K562 treated with DMSO at 1 percent for 12 hours (cell line): Measurements from ENCODE around the gene FKBP4. TPM values are rescaled to one million over a fixed set of nuclear protein-coding genes. Genes with fewer than 3 reads are reported as not detected.

Source experiments
- total RNA-seq: library from RNA; unstranded; fragments of 300-600 nt; gene quantifications from 2 replicates; pipeline ENCODE4 v1.2.3, GENCODE V29; 2022; ENCODE audit not compliant: insufficient read depth

FKBP4 gene
- 24.7 and 33.2 TPM in 2 replicates for total RNA-seq

GRCh38 chr12:2794736-2795289 lies at the start of gene FKBP4:
TSS of gene FKBP4 (plus strand) at chr12:2794970. CDS start at chr12:2795140, 170 bp downstream.

GRCh38 chr12:2812290-2813213 lies 17.8 kb downstream of the FKBP4 start, which contains the start of gene ITFG2:
TSS of gene ITFG2 (plus strand) at chr12:2812668. CDS start at chr12:2812761, 93 bp downstream.

DNA sequence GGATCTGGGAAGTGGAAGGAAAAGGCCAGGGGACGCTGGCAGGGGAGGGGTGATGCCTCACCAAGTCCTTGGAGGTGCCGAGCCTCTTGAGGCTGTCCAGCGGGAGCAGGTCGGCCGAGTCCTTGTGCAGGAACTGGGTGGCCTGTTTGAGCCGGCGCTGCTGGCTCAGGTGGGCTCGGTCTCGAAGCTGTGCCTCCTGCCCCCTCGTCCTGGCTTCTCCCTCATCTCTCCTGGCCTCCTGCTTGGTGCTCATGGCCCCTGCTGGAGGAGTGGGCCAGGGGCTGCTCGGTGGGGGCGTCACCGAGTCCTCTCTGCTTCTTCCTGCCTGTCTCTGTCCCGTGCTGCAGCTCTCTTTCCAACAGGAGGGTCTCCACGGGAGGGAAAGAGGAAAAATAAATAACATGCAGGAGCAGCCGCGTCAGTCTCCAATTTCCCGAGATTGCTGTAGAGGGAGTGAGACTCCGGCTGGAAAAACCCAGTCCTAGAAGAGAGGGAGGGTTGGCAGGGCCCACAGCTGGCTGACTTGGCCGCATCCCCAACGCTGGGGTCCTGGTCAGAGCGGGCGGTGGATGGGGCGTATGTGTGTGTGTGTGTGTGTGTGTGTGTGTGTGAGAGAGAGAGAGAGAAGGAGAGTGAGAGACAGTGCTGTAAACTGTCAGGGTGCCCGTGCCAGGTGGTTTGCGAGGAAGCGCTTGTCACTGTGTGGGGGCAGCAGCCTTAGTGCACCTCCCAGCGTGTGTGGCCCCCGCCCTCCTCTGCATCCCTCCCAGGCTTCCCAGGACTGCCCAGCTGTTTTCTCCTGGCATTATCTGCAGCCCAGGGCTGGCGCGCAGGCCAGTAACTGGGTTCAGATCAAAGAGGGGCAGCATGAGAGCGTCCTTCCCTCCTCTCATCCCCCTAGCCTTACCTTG lies 40.1 kb downstream of the FKBP4 start, which contains the start of gene NRIP2:
NRIP2 (minus strand) TSS at position 455 of the 911 bp plus-strand sequence; CDS start at position 403, 52 bp downstream.

Other genes with a start within 250 kb of the FKBP4 start
- 6.8 and 20.1 TPM in 2 replicates for gene ITFG2, start 17.7 kb downstream of the FKBP4 start, total RNA-seq
- gene NRIP2, start 40.1 kb downstream of the FKBP4 start, total RNA-seq = 0.44 TPM in 1 of 2 replicates, not detected in the other
- not detected in 2 replicates for gene TEX52, start 62.1 kb downstream of the FKBP4 start, total RNA-seq
- 27.1 and 52.3 TPM in 2 replicates for gene FOXM1, start 82.2 kb downstream of the FKBP4 start, total RNA-seq
- 17.0 and 25.7 TPM in 2 replicates for gene RHNO1, start 82.3 kb downstream of the FKBP4 start, total RNA-seq
- 4.8 and 13.3 TPM in 2 replicates for gene TULP3, start 95.9 kb downstream of the FKBP4 start, total RNA-seq
- 10.8 and 15.3 TPM in 2 replicates for gene TEAD4, start 164.4 kb downstream of the FKBP4 start, total RNA-seq